ENCODE measurements around the gene TMEM267.
"Not testable (repeated sequence)": the region's sequence is repeated elsewhere in the genome, so short reads cannot be mapped to it uniquely, and the experiment has no call there.

The TMEM267 gene

GRCh38 chr5:43415935-43416802 lies 67.5 kb downstream of the TMEM267 start:
- no peak overlapping the region for H3K9ac ChIP-seq
- no peaks in the 10 kb centered on the region for H3K36me3 ChIP-seq
- no peaks in the 10 kb centered on the region for H3K27me3 ChIP-seq
- no peaks in the 10 kb centered on the region for H3K4me1 ChIP-seq
- H3K4me2 ChIP-seq, result no peak overlapping the region
- H3K27ac ChIP-seq, result no peak overlapping the region
- H3K4me3 ChIP-seq, result no peak overlapping the region
- TF ChIP-seq Cebpa-rat (IDR thresholded peaks at IDR 0.05), result no peak
- H4K20me1 ChIP-seq, result no peaks in the 10 kb centered on the region
- H3K9me3 ChIP-seq (replicated peaks in 1 of 11), result no peaks in the 10 kb centered on the region

DNA sequence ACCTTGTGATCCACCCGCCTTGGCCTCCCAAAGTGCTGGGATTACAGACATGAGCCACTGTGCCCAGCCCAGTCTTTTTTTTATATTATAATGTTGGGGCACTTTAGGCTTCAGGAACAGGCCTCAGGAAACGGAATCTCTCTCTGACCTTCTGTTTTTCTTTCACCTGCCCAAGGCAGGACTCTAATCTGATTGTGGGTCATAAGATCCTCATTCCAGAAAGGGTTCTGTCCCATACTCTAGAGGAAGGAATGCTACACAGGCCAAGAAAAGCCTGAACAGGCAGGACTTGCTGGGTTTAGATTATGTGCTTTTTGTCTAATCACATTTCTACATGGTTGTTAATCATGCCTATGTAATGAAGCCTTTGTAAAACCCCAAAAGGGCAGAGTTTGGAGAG lies 69.7 kb downstream of the TMEM267 start:
- Histone ChIP-seq H3K9me3 (replicated peaks in 1 of 11) (no peaks in the 10 kb centered on the region), H4K20me1 (no peaks in the 10 kb centered on the region), H3K9ac (no peak overlapping the region), H3K27me3 (no peaks in the 10 kb centered on the region), H3K36me3 (no peaks in the 10 kb centered on the region), H3K4me2 (no peak overlapping the region), H3K27ac (no peak overlapping the region), H3K4me3 (no peak overlapping the region), H3K4me1 (no peaks in the 10 kb centered on the region)
- TF ChIP-seq Cebpa-rat (IDR thresholded peaks at IDR 0.05), result no peak

DNA sequence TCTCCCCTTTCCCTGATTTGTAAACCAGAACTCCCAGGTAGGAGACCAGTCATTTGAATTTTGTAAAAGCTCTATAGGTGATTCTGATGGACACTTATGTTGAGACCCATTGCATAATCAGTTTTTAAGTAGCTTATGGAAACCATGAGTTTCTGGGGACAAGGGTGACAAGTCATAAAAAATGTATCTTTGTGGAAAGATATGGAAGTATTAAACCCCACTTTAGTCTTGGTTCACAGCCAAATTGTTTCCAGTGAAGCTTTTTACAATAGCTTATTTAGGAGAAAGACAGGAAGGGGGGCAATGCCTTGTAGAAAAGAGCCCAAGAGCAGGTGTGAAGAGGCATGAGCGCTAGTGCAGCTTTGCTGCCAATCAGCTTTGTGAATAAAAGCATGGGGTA lies 71.0 kb downstream of the TMEM267 start:
- peaks cover 0 to under 1% (median 0%) of the 10 kb centered on the region in 11 experiments; a peak in 1 of 22 replicates for H3K9me3 ChIP-seq (replicated peaks in 1 of 11)
- H3K4me1 ChIP-seq, result no peaks in the 10 kb centered on the region
- no peak overlapping the region for H3K27ac ChIP-seq
- no peaks in the 10 kb centered on the region for H3K36me3 ChIP-seq
- no peak for TF ChIP-seq Cebpa-rat (IDR thresholded peaks at IDR 0.05)
- no peaks in the 10 kb centered on the region for H3K27me3 ChIP-seq
- H3K4me3 ChIP-seq, result no peak overlapping the region
- H3K4me2 ChIP-seq, result no peak overlapping the region
- no peaks in the 10 kb centered on the region for H4K20me1 ChIP-seq
- H3K9ac ChIP-seq, result no peak overlapping the region

- Histone ChIP-seq H3K9ac (no peak within 1 kb of the TSS), H3K9me3 (replicated peaks in 1 of 11) (peaks cover 0 to 4% (median 0%) of the 10 kb centered on the region in 11 experiments; a peak in 2 of 22 replicates)
- TF ChIP-seq Cebpa-rat (IDR thresholded peaks at IDR 0.05), result no peak
These were observed 71.5 kb downstream of the TMEM267 start, which contains the start of gene CCL28 for GRCh38 chr5:43412156-43412555. TSS of gene CCL28 (minus strand) at chr5:43412391. CDS start at chr5:43412316, 75 bp downstream.

GRCh38 chr5:43411495-43411894 lies 72.2 kb downstream of the TMEM267 start:
- Histone ChIP-seq H3K4me2 (no peak overlapping the region), H3K4me3 (no peak overlapping the region), H4K20me1 (no peaks in the 10 kb centered on the region), H3K36me3 (no peaks in the 10 kb centered on the region), H3K9me3 (replicated peaks in 1 of 11) (peaks cover 0 to 8% (median 0%) of the 10 kb centered on the region in 11 experiments; a peak in 4 of 22 replicates), H3K4me1 (no peaks in the 10 kb centered on the region), H3K27me3 (no peaks in the 10 kb centered on the region), H3K27ac (no peak overlapping the region), H3K9ac (no peak overlapping the region)
- TF ChIP-seq Cebpa-rat (IDR thresholded peaks at IDR 0.05), result no peak

More at GRCh38 chr5:43412156-43412555, 71.5 kb downstream of the TMEM267 start, which contains the start of gene CCL28:
- Histone ChIP-seq H3K36me3 (no peaks in the 10 kb centered on the region), H3K27ac (no peak within 1 kb of the TSS), H3K27me3 (no peaks in the 10 kb centered on the region), H3K4me3 (no peak within 1 kb of the TSS), H3K4me2 (no peak within 1 kb of the TSS), H3K4me1 (no peaks in the 10 kb centered on the region), H4K20me1 (no peaks in the 10 kb centered on the region)

DNA sequence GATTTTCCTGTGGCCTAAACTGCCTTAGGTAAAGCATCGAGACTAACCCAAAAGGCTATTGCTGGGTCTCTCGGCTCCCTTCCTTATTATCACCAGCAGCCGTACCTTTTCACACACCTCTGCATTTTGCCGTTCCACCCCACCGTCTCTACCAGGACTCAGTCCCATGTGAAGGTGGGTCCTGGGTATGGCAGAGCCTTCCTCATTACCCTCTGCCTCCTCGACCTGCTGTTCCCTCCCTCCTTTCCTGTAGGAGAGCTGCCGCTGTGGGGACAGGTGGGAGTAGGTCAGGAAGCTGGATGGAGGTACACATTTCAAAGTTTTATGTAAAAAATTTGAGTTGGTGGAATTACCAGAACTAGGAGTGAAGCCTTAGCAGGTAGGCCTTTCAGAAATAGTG lies 73.3 kb downstream of the TMEM267 start:
- no peak for TF ChIP-seq Cebpa-rat (IDR thresholded peaks at IDR 0.05)
- H3K27ac ChIP-seq, result no peak overlapping the region
- H3K4me1 ChIP-seq, result no peaks in the 10 kb centered on the region
- H3K4me2 ChIP-seq, result no peak overlapping the region
- H3K36me3 ChIP-seq, result no peaks in the 10 kb centered on the region
- H3K27me3 ChIP-seq, result no peaks in the 10 kb centered on the region
- peaks cover 0 to 8% (median 0%) of the 10 kb centered on the region in 11 experiments; a peak in 4 of 22 replicates for H3K9me3 ChIP-seq (replicated peaks in 1 of 11)
- no peak overlapping the region for H3K9ac ChIP-seq
- H3K4me3 ChIP-seq, result no peak overlapping the region
- no peaks in the 10 kb centered on the region for H4K20me1 ChIP-seq

DNA sequence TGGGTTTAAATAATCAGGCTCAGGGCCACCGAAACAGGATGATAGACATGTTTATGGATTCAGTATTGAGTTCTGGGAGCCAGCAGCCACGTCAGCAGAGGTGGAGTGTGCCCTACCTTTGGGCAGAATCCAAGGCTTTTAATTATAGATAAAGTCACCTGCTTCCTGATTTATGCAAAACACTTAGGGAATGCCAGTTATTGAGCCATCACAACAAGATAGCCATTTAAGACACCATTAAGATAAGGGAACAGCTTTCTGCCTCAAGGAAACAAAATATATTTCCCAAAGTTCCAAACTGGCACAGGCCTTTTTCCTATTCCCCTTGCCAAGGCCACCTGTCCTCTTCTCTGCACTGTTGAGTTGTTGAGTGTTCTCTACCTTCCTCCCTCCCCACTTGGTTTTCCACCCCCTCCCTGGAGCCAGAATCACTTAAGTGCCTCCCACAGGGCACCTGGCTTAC lies 73.8 kb downstream of the TMEM267 start:
- Histone ChIP-seq H3K9ac (no peak overlapping the region), H3K4me1 (no peaks in the 10 kb centered on the region), H3K9me3 (replicated peaks in 1 of 11) (peaks cover 0 to 8% (median 0%) of the 10 kb centered on the region in 11 experiments; a peak in 4 of 22 replicates), H3K36me3 (no peaks in the 10 kb centered on the region), H3K27ac (no peak overlapping the region), H3K27me3 (no peaks in the 10 kb centered on the region), H3K4me2 (no peak overlapping the region), H3K4me3 (no peak overlapping the region), H4K20me1 (no peaks in the 10 kb centered on the region)
- no peak for TF ChIP-seq Cebpa-rat (IDR thresholded peaks at IDR 0.05)

DNA sequence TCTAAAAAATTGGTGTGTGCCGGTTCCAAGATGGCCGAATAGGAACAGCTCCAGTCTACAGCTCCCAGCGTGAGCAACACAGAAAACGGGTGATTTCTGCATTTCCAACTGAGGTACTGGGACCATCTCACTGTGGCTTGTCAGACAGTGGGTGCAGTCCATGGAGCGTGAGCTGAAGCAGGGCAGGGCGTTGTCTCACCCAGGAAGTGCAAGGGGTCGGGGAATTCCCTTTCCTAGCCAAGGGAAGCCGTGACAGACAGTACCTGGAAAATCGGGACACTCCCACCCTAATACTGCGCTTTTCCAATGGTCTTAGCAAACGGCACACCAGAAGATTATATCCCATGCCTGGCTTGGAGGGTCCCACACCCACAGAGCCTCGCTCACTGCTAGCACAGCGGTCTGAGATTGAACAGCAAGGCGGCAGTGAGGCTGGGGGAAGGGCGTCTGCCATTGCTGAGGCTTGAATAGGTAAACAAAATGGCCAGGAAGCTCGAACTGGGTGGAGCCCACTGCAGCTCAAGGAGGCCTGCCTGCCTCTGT lies 81.1 kb downstream of the TMEM267 start:
- not testable (repeated sequence) for H4K20me1 ChIP-seq, H3K27ac ChIP-seq, H3K4me2 ChIP-seq, H3K36me3 ChIP-seq, H3K4me3 ChIP-seq, H3K27me3 ChIP-seq, H3K4me1 ChIP-seq, H3K9ac ChIP-seq
- H3K9me3 ChIP-seq (replicated peaks in 1 of 11), result peaks cover 0 to 11% (median 0%) of the 10 kb centered on the region in 11 experiments; a peak in 4 of 22 replicates

GRCh38 chr5:43401827-43402226 lies 81.8 kb downstream of the TMEM267 start:
- Histone ChIP-seq H3K4me2 (no peak overlapping the region), H3K4me1 (peaks cover 0 to 7% (median 0%) of the 10 kb centered on the region in 10 experiments; a peak in 4 of 20 replicates), H3K4me3 (no peak overlapping the region), H3K27me3 (no peaks in the 10 kb centered on the region), H3K27ac (no peak overlapping the region), H3K9me3 (replicated peaks in 1 of 11) (peaks cover 0 to 9% (median 3%) of the 10 kb centered on the region in 11 experiments; a peak in 7 of 22 replicates), H4K20me1 (no peaks in the 10 kb centered on the region), H3K36me3 (no peaks in the 10 kb centered on the region), H3K9ac (no peak overlapping the region)
- TF ChIP-seq Cebpa-rat (IDR thresholded peaks at IDR 0.05), result no peak

Measured in BLaER1 treated with 17β-estradiol and CSF1 and Interleukin-3, amounts not matched to agents 10 nM and 100 nM (cell line).